Karpas-422 (cell line): ENCODE results near the gene ZGPAT. TPM values are rescaled to one million over a fixed set of nuclear protein-coding genes. Genes with fewer than 3 reads are reported as not detected.
A peak's percentile ranks its signal among the peaks of the same experiment; 100 is the strongest.

ENCODE experiments used
- DNase-seq: peaks from one replicate; pipeline ENCODE4 v3.0.0-alpha.2; 2015
- H2AFZ ChIP-seq: fragments of 200-600 bp; sonication (generic); 2 replicates; pipeline ENCODE4 v1.6.1; 2014; ENCODE audit warnings: antibody characterized with exemption, low read length, mixed read lengths
- H3K27ac ChIP-seq: fragments of 200-600 bp; sonication (generic); 2 replicates; pipeline ENCODE4 v1.5.1; 2014; ENCODE audit warnings: mild to moderate bottlenecking, low read length, moderate library complexity
- H3K27me3 ChIP-seq: fragments of 200-600 bp; sonication (generic); 2 replicates; pipeline ENCODE4 v1.6.1; 2014; ENCODE audit warnings: low read length, mixed read lengths
- H3K36me3 ChIP-seq: fragments of 200-600 bp; sonication (generic); 2 replicates; pipeline ENCODE4 v1.6.1; 2014; ENCODE audit warnings: low read length, mixed read lengths; ENCODE audit not compliant: insufficient read depth
- H3K4me1 ChIP-seq: fragments of 200-600 bp; sonication (generic); 2 replicates; pipeline ENCODE4 v1.6.1; 2014; ENCODE audit warnings: mild to moderate bottlenecking, low read length, mixed read lengths
- H3K4me2 ChIP-seq: fragments of 200-600 bp; sonication (generic); 2 replicates; pipeline ENCODE4 v1.6.1; 2014; ENCODE audit warnings: low read length, low read depth, mild to moderate bottlenecking; ENCODE audit not compliant: poor library complexity, severe bottlenecking
- H3K4me3 ChIP-seq: fragments of 200-600 bp; sonication (generic); 2 replicates; pipeline ENCODE4 v1.5.1; 2014; ENCODE audit warnings: mild to moderate bottlenecking, antibody characterized with exemption, low read length, mixed read lengths
- H3K79me2 ChIP-seq: fragments of 200-600 bp; sonication (generic); 2 replicates; pipeline ENCODE4 v1.6.1; 2014; ENCODE audit warnings: mild to moderate bottlenecking, low read length, mixed read lengths
- H3K9ac ChIP-seq: fragments of 200-600 bp; sonication (generic); 2 replicates; pipeline ENCODE4 v1.6.0; 2014; ENCODE audit warnings: low read length
- H3K9me2 ChIP-seq: fragments of 200-600 bp; sonication (generic), shearing (Covaris generic); replicated peaks from 2 replicates; pipeline ENCODE4 v1.6.0; 2014; ENCODE audit warnings: mild to moderate bottlenecking, low read length, moderate library complexity; ENCODE audit not compliant: insufficient read depth
- H3K9me3 ChIP-seq: fragments of 300-700, 200-600 bp; sonication (generic); 2 replicates; pipeline ENCODE4 v1.6.1; 2014; ENCODE audit warnings: low read length, mixed read lengths
- H4K20me1 ChIP-seq: fragments of 200-600 bp; sonication (generic); 2 replicates; pipeline ENCODE4 v1.6.1; 2014; ENCODE audit warnings: mild to moderate bottlenecking, antibody characterized with exemption, low read length, low read depth; ENCODE audit not compliant: insufficient read depth
- total RNA-seq: library from RNA; depleted of rRNA; stranded (reverse); fragments of >200 nt; shearing (Covaris generic); gene quantifications from 2 replicates; pipeline ENCODE4 v1.2.3, GENCODE V29; 2014; ENCODE audit warnings: low replicate concordance

Gene ZGPAT
- total RNA-seq, 1 experiment from 2014 or later, result 12.2 TPM

GRCh38 chr20:63698739-63699465, 8.9 kb upstream of the ZGPAT start:
- no peaks in the 10 kb centered on the region for H3K9me2 ChIP-seq
- no peak overlapping the region for H3K4me3 ChIP-seq
- no peaks in the 10 kb centered on the region for H3K27me3 ChIP-seq
- H3K27ac ChIP-seq, result no peak overlapping the region
- H3K36me3 ChIP-seq, result peaks cover 9% of the 10 kb centered on the region; the same call in 1 of the 2 replicates
- no peaks in the 10 kb centered on the region for H4K20me1 ChIP-seq
- no peak for DNase-seq
- no peaks in the 10 kb centered on the region for H3K79me2 ChIP-seq
- H3K9me3 ChIP-seq, result no peaks in the 10 kb centered on the region
- no peak overlapping the region for H3K9ac ChIP-seq
- no peak overlapping the region for H2AFZ ChIP-seq
- peaks cover 7% of the 10 kb centered on the region for H3K4me1 ChIP-seq
- no peak overlapping the region for H3K4me2 ChIP-seq

DNA sequence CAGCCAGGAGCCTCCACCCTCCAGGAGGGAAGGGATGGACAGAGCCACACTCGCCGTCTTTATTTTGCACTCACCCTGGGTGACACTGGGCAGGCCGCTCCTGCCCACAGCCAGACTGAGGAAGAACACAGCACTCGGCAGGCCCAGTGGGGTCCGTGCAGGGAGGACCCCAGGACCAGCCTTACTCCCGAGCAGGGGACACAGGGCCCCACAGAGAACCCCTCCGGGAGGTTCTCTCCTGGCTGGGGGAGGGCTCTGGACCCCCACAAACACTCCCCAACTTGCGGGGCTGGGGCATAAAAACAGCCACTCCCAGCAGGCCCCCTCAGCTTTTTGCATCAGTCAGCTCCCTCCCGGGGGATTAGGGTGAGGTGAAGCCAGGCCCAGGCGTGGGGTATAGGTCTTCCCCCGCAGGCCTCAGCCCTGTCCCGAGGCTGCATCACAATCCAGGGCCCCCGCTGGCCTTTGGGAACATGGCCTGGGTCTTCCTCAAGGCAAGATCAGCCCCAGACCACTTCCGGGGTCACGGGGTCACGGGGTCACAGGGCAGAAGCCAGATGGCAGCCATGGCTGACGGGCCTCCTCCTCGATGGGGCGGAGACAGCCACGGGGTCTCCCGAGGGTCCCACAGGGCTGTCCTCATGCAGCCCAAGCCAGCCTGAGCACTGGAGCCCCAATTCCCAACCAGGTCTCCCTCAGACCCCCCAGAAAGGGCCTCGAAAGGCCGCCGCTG, 8.2 kb upstream of the ZGPAT start:
- Histone ChIP-seq H3K4me2 (no peak overlapping the region), H3K9me2 (no peaks in the 10 kb centered on the region), H3K27ac (no peak overlapping the region), H3K79me2 (no peaks in the 10 kb centered on the region), H3K27me3 (no peaks in the 10 kb centered on the region), H3K36me3 (peaks cover 5% of the 10 kb centered on the region; the same call in 1 of the 2 replicates), H3K9ac (no peak overlapping the region), H3K4me1 (peaks cover 7% of the 10 kb centered on the region), H3K9me3 (no peaks in the 10 kb centered on the region), H4K20me1 (no peaks in the 10 kb centered on the region), H2AFZ (no peak overlapping the region), H3K4me3 (no peak overlapping the region)
- peak; percentile 52 for DNase-seq

DNA sequence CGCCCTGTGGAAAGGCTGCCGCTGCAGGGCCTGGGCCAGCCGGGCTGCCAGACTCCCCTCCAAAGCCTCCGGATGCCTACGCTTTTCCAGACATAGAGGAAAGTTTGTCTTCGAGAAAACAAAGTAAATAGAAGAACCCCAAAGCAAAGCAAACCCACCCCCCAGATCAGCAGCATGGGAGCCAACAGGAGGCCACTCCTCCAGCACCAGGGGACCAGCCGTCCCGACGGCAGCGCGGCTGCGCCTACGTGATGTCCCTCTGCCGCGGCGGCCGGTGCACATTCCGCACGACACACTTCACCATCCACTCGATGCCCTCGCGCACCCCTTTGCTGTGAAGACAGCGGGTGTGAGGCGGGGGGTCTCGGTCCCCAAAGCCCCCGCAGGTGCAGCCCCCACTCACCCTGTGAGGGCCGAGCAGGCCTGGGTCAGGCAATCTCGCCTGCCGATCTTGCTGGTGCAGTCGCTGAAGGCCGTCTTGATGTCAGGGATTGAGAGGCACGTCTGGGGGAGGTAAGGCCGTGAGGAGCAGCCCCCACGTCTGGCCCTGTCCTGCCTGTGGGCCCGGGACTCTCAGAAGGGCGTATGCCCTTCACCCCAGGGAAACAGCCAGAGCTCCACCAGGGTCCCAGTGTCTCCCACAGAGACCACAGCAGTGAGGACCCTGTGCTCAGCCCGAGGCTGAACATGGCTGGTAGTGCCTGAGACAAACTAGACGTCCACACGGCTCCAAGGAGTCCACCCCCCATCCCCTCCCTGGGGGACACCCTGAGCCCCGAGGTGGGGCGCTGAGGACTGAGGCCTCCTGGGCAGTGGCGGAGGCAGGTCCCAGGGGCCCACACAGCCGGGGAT, 7.4 kb upstream of the ZGPAT start:
- H3K27ac ChIP-seq, result no peak overlapping the region
- peaks cover 8% of the 10 kb centered on the region for H3K36me3 ChIP-seq
- H3K79me2 ChIP-seq, result peaks cover under 1% of the 10 kb centered on the region; the same call in 1 of the 2 replicates
- H3K9me3 ChIP-seq, result no peaks in the 10 kb centered on the region
- peaks cover 7% of the 10 kb centered on the region for H3K4me1 ChIP-seq
- DNase-seq, result no peak
- no peak overlapping the region for H3K9ac ChIP-seq
- no peaks in the 10 kb centered on the region for H3K9me2 ChIP-seq
- no peak overlapping the region for H2AFZ ChIP-seq
- no peak overlapping the region for H3K4me3 ChIP-seq
- H3K4me2 ChIP-seq, result no peak overlapping the region
- H4K20me1 ChIP-seq, result no peaks in the 10 kb centered on the region
- no peaks in the 10 kb centered on the region for H3K27me3 ChIP-seq

DNA sequence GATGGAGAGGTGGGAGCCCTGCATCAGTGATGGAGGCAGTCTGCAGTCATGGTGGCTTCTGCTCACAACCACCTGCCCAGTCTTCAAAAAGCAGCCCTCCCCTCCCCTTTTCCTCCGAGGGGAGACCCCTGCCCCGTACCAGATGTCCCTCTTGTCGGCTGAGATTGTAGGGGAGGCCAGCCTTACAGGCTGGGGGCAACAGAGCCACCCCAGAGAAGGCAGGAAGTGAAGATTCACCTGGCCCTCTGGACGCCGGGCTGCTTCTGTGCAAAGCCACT, 6.8 kb upstream of the ZGPAT start:
- Histone ChIP-seq H3K9me2 (no peaks in the 10 kb centered on the region), H3K4me2 (no peak overlapping the region), H3K9me3 (no peaks in the 10 kb centered on the region), H3K27ac (no peak overlapping the region), H3K27me3 (no peaks in the 10 kb centered on the region), H2AFZ (no peak overlapping the region), H3K79me2 (peaks cover 6% of the 10 kb centered on the region), H3K4me3 (no peak overlapping the region), H4K20me1 (no peaks in the 10 kb centered on the region; the same call in 1 of the 2 replicates), H3K9ac (no peak overlapping the region), H3K4me1 (peaks cover 9% of the 10 kb centered on the region), H3K36me3 (peaks cover 13% of the 10 kb centered on the region)
- DNase-seq, result no peak

GRCh38 chr20:63701329-63702035, 6.4 kb upstream of the ZGPAT start:
- no peak overlapping the region for H3K4me3 ChIP-seq
- no peaks in the 10 kb centered on the region for H3K9me3 ChIP-seq
- H3K27me3 ChIP-seq, result no peaks in the 10 kb centered on the region
- peaks cover 2% of the 10 kb centered on the region; the same call in 1 of the 2 replicates for H4K20me1 ChIP-seq
- no peak overlapping the region for H2AFZ ChIP-seq
- H3K9ac ChIP-seq, result no peak overlapping the region
- peaks cover 14% of the 10 kb centered on the region for H3K4me1 ChIP-seq
- no peak for DNase-seq
- H3K9me2 ChIP-seq, result no peaks in the 10 kb centered on the region
- H3K36me3 ChIP-seq, result peaks cover 14% of the 10 kb centered on the region
- peaks cover 11% of the 10 kb centered on the region for H3K79me2 ChIP-seq
- no peak overlapping the region for H3K27ac ChIP-seq
- no peak overlapping the region for H3K4me2 ChIP-seq

DNA sequence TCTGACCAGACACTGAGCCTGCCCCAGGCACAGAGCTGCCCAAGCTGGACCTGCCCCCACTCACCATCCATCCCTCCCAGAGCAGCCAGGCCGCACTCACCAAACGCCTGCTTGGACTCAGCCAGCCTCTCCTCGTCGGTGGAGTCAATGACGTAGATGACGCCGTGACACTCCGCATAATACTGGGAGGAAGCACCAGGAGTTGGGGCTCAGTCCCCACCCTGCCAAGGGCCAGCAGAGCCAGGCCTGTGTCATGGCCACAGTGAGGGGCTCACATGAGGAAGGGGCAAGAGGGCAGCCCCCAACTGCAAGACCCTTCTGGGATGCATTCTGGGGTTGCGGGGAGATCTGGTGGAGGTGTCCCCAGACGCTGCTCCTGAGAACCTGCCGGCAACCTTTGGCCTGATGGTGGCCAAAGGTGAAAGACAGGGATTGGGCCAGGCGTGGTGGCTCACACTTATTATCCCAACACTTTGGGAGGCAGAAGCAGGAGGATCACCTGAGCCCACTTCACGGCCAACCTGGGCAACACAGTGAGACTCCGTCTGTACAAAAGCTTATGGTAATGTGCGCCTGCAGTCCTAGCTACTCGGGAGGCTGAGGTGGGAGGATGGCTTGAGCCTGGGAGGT, 5.7 kb upstream of the ZGPAT start:
- Histone ChIP-seq H4K20me1 (peaks cover 8% of the 10 kb centered on the region; the same call in 1 of the 2 replicates), H3K4me3 (no peak overlapping the region), H3K4me2 (no peak overlapping the region), H3K4me1 (peaks cover 17% of the 10 kb centered on the region), H3K9me3 (no peaks in the 10 kb centered on the region), H3K9ac (no peak overlapping the region), H3K79me2 (peaks cover 17% of the 10 kb centered on the region), H3K27me3 (no peaks in the 10 kb centered on the region), H3K27ac (no peak overlapping the region), H3K9me2 (no peaks in the 10 kb centered on the region), H3K36me3 (peaks cover 14% of the 10 kb centered on the region), H2AFZ (no peak overlapping the region)
- no peak for DNase-seq

- no peak for DNase-seq
- Histone ChIP-seq H3K27me3 (no peaks in the 10 kb centered on the region), H3K27ac (no peak overlapping the region), H3K4me3 (no peak overlapping the region), H2AFZ (no peak overlapping the region), H4K20me1 (peaks cover 8% of the 10 kb centered on the region; the same call in 1 of the 2 replicates), H3K4me1 (peaks cover 17% of the 10 kb centered on the region), H3K79me2 (peaks cover 23% of the 10 kb centered on the region), H3K9me2 (no peaks in the 10 kb centered on the region), H3K9me3 (no peaks in the 10 kb centered on the region), H3K36me3 (peaks cover 14% of the 10 kb centered on the region), H3K9ac (no peak overlapping the region), H3K4me2 (no peak overlapping the region)
Measured at GRCh38 chr20:63702751-63703470, 4.9 kb upstream of the ZGPAT start.
